Liver (tissue), 3 donors: ENCODE data around the gene SULT1B1.

Experiments
- FOXA1 ChIP-seq: IDR thresholded peaks from 2 replicates; pipeline ENCODE4 v1.6.1; 2016; ENCODE audit warnings: antibody characterized with exemption
- GABPA ChIP-seq, 2 donors: IDR thresholded peaks in 1 of 2; conservative IDR thresholded peaks in 1 of 2; 2 replicates each; pipeline ENCODE4 v1.6.1; 2016; ENCODE audit warnings: antibody characterized with exemption in 2 of 2, mild to moderate bottlenecking in 1 of 2, moderate library complexity in 1 of 2
- RAD21 ChIP-seq, 2 donors: IDR thresholded peaks; 2 replicates each; pipeline ENCODE4 v1.6.1; 2016; ENCODE audit warnings: antibody characterized with exemption in 2 of 2, mild to moderate bottlenecking in 2 of 2
- TAF1 ChIP-seq: conservative IDR thresholded peaks from 2 replicates; pipeline ENCODE4 v1.6.1; 2016; ENCODE audit warnings: antibody characterized with exemption, mild to moderate bottlenecking
- TF ChIP-seq, protein P1 (sequence below): fragments of 150-350 bp; IDR thresholded peaks from 2 replicates; pipeline ENCODE4 v1.5.1; 2017; ENCODE audit warnings: improper control_type of control experiment, low read depth, low read length; ENCODE audit not compliant: missing input control
- TF ChIP-seq, protein P2 (sequence below): IDR thresholded peaks from 2 replicates; pipeline ENCODE4 v1.6.1; 2016; ENCODE audit warnings: antibody characterized with exemption
- donor health status: healthy.
- donor health status: healthy.

DNA sequence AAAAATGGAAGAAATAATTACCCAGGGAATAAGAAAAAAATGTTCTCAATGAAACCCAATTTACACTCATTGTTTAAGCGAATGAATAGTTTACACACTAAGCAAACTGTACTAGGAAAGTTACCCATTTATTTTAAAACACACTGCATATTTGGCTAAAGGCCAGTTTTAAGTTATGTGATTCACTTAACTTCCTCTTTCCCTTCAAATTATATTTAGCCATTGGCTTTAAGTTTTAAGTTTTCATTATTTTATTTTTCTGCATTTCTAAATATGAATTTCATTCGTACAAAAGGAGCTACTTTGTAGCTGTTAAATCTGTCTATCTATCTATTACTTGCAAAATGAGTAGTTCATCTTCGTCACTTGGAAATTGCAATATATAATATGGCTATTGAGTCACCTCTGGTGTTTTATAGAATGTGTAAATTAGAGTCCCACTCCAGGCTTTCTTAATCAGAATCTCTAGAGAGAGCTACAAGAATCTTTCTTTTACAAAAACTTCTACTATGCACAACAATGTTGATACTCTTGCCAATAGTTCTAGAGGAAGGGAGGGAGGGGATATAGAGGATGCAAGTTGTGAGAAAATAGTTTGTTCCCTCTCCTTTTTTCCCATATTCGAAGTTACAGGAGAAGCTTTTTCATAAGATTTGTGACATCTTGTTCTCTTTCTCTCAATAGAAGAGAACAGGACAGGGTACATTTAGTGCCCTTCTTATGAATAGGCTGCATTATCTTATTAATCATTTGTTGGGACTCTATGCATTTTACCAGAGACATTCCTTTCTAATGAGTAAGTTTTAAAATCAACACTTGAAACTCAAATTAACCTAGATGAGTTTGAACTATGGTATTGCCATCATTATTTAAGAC is 41.8 kb downstream of the SULT1B1 start:
- TF ChIP-seq FOXA1 (no peak), GABPA (IDR thresholded peaks at IDR 0.05 in 1 of 2, conservative IDR thresholded peaks at IDR 0.05 in 1 of 2) (no peak), TAF1 (no peak), RAD21 (IDR thresholded peaks at IDR 0.05) (no peak)
- TF ChIP-seq, protein P1, sequence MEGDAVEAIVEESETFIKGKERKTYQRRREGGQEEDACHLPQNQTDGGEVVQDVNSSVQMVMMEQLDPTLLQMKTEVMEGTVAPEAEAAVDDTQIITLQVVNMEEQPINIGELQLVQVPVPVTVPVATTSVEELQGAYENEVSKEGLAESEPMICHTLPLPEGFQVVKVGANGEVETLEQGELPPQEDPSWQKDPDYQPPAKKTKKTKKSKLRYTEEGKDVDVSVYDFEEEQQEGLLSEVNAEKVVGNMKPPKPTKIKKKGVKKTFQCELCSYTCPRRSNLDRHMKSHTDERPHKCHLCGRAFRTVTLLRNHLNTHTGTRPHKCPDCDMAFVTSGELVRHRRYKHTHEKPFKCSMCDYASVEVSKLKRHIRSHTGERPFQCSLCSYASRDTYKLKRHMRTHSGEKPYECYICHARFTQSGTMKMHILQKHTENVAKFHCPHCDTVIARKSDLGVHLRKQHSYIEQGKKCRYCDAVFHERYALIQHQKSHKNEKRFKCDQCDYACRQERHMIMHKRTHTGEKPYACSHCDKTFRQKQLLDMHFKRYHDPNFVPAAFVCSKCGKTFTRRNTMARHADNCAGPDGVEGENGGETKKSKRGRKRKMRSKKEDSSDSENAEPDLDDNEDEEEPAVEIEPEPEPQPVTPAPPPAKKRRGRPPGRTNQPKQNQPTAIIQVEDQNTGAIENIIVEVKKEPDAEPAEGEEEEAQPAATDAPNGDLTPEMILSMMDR: no peak
- TF ChIP-seq, protein P2, sequence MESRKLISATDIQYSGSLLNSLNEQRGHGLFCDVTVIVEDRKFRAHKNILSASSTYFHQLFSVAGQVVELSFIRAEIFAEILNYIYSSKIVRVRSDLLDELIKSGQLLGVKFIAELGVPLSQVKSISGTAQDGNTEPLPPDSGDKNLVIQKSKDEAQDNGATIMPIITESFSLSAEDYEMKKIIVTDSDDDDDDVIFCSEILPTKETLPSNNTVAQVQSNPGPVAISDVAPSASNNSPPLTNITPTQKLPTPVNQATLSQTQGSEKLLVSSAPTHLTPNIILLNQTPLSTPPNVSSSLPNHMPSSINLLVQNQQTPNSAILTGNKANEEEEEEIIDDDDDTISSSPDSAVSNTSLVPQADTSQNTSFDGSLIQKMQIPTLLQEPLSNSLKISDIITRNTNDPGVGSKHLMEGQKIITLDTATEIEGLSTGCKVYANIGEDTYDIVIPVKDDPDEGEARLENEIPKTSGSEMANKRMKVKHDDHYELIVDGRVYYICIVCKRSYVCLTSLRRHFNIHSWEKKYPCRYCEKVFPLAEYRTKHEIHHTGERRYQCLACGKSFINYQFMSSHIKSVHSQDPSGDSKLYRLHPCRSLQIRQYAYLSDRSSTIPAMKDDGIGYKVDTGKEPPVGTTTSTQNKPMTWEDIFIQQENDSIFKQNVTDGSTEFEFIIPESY: no peak
